Ishikawa (cell line): Measurements from ENCODE around the gene SOCS1.
A peak's percentile ranks its signal among the peaks of the same experiment; 100 is the strongest.

Source experiments
- EP300 ChIP-seq: IDR thresholded peaks from 2 replicates; pipeline ENCODE4 v1.6.1; 2012; ENCODE audit warnings: borderline replicate concordance
- YY1 ChIP-seq: IDR thresholded peaks from 2 replicates; pipeline ENCODE4 v1.6.1; 2012; ENCODE audit warnings: low read depth
- TF ChIP-seq, protein P1 (sequence below): IDR thresholded peaks from 2 replicates; pipeline ENCODE4 v1.6.1; 2012; ENCODE audit warnings: low read depth, mild to moderate bottlenecking
- TF ChIP-seq, protein P2 (sequence below): IDR thresholded peaks from 2 replicates; pipeline ENCODE4 v1.6.1; 2012
- TF ChIP-seq, protein P3 (sequence below): IDR thresholded peaks from 2 replicates; pipeline ENCODE4 v1.6.1; 2012

GRCh38 chr16:11250091-11250785, 5.8 kb downstream of the SOCS1 start:
- TF ChIP-seq, protein P1, sequence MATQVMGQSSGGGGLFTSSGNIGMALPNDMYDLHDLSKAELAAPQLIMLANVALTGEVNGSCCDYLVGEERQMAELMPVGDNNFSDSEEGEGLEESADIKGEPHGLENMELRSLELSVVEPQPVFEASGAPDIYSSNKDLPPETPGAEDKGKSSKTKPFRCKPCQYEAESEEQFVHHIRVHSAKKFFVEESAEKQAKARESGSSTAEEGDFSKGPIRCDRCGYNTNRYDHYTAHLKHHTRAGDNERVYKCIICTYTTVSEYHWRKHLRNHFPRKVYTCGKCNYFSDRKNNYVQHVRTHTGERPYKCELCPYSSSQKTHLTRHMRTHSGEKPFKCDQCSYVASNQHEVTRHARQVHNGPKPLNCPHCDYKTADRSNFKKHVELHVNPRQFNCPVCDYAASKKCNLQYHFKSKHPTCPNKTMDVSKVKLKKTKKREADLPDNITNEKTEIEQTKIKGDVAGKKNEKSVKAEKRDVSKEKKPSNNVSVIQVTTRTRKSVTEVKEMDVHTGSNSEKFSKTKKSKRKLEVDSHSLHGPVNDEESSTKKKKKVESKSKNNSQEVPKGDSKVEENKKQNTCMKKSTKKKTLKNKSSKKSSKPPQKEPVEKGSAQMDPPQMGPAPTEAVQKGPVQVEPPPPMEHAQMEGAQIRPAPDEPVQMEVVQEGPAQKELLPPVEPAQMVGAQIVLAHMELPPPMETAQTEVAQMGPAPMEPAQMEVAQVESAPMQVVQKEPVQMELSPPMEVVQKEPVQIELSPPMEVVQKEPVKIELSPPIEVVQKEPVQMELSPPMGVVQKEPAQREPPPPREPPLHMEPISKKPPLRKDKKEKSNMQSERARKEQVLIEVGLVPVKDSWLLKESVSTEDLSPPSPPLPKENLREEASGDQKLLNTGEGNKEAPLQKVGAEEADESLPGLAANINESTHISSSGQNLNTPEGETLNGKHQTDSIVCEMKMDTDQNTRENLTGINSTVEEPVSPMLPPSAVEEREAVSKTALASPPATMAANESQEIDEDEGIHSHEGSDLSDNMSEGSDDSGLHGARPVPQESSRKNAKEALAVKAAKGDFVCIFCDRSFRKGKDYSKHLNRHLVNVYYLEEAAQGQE = no peak
- TF ChIP-seq, protein P2, sequence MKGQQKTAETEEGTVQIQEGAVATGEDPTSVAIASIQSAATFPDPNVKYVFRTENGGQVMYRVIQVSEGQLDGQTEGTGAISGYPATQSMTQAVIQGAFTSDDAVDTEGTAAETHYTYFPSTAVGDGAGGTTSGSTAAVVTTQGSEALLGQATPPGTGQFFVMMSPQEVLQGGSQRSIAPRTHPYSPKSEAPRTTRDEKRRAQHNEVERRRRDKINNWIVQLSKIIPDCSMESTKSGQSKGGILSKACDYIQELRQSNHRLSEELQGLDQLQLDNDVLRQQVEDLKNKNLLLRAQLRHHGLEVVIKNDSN = peak; percentile 70
- TF ChIP-seq YY1 = no peak
- peak; percentile 36; the same call in 1 of the 2 replicates for TF ChIP-seq EP300
- TF ChIP-seq, protein P3, sequence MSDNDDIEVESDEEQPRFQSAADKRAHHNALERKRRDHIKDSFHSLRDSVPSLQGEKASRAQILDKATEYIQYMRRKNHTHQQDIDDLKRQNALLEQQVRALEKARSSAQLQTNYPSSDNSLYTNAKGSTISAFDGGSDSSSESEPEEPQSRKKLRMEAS = peak; percentile 92
